Renal cortex interstitium (tissue), 11 donors: ENCODE results near the gene C16orf78. TPM values are rescaled to one million over a fixed set of nuclear protein-coding genes. Genes with fewer than 3 reads are reported as not detected.
A peak's percentile ranks its signal among the peaks of the same experiment; 100 is the strongest.
"Not testable (repeated sequence)": the region's sequence is repeated elsewhere in the genome, so short reads cannot be mapped to it uniquely, and the experiment has no call there.

Source experiments
- DNase-seq, 11 donors: peaks; one replicate each; pipeline ENCODE4 v3.0.0-alpha.2; 2013; ENCODE audit warnings: low read depth in 9 of 11, low spot score in 4 of 11; ENCODE audit errors: extremely low read depth in 1 of 11
- polyA plus RNA-seq, 3 donors: library from polyadenylated mRNA; unstranded; fragments of 120-200 nt; gene quantifications; one replicate each; pipeline ENCODE4 v1.2.1, GENCODE V29; 2013; ENCODE audit not compliant: insufficient read length in 3 of 3

C16orf78 gene
- polyA plus RNA-seq, 3 donors: not detected

- no peak for DNase-seq
These were observed 25.0 kb upstream of the C16orf78 start for GRCh38 chr16:49348408-49349176.

DNA sequence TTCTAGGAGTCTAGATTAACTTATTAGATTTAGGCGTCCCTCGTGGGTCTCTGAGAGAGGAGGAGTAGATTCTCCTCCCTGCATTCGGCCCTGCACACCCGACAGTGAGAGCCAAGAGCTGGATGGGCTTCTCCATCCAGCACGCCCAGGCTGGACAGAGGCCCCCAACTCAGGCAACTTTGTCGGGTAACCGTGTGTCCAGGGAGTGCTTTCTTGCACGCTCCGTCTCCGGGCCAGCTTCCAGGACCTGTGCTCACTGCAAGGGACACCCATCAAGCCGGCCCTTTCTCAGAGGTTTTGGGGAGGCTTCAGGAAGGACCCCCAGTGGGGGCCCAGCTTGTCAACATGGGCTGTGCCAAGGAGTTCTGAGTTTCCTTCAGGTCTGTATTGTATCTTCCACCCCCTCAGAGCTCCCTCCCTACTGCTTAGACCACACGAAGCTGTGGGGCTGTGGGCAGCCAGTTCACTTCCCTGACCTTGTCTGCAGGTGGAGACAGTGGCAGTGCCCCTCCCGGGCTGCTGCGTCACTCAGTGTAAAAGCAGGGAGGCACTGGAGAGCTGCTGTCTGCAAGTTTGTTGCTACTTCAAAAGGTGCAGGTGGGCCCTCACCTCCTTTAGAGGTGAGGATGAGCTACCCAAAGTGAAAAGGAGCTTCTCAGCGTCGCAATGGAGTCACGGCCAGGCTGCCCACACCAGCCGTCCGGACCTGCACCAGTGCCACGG lies 24.0 kb upstream of the C16orf78 start:
- no peak for DNase-seq

GRCh38 chr16:49350265-49351095 lies 23.1 kb upstream of the C16orf78 start:
- DNase-seq: peak in 8 of 11 donors; percentile 7 to 35 (median 20)

- no peak for DNase-seq
These were observed 22.5 kb upstream of the C16orf78 start for GRCh38 chr16:49351096-49351487.

DNA sequence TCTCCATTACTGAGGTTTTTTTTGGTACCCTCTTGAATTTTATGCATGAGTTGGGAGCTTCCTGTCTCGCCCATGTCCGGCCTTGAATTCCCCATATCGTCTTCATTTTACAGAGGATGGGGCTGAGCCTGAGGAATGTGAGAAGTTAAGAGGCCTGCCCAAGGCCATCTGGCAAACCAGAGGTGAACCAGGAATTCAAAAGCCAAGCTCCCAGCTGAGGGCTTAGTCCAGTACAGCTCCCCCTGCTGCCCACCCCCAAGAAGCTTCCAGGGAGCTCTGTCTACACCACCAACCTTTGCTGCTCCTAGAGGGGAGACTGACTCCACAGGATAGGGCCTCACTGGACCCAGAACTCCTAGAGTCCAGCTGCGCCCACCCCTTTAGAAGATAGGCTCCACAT lies 20.7 kb upstream of the C16orf78 start:
- DNase-seq: no peak

GRCh38 chr16:49353680-49354079 lies 19.9 kb upstream of the C16orf78 start:
- DNase-seq: no peak

DNA sequence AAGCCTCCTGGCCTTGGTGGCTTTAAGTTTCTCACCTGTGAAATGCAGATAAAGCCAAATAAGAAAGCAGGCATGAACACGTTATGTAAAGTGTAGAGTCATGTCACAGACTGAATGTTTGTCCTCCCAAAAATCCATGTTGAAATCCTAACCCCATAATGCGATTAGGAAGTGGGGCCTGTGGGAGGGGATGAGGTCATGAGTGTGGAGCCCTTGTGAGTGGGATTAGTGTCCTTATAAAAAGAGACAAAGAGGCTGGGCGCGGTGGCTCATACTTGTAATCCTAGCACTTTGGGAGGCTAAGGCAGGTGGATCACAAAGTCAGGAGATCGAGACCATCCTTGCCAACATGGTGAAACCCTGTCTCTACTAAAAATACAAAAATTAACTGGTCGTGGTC lies 19.5 kb upstream of the C16orf78 start:
- no peak for DNase-seq

- DNase-seq: no peak
These were observed 18.6 kb upstream of the C16orf78 start for GRCh38 chr16:49354991-49355390.

- DNase-seq: no peak
These were observed 17.5 kb upstream of the C16orf78 start for GRCh38 chr16:49355933-49356665.

DNA sequence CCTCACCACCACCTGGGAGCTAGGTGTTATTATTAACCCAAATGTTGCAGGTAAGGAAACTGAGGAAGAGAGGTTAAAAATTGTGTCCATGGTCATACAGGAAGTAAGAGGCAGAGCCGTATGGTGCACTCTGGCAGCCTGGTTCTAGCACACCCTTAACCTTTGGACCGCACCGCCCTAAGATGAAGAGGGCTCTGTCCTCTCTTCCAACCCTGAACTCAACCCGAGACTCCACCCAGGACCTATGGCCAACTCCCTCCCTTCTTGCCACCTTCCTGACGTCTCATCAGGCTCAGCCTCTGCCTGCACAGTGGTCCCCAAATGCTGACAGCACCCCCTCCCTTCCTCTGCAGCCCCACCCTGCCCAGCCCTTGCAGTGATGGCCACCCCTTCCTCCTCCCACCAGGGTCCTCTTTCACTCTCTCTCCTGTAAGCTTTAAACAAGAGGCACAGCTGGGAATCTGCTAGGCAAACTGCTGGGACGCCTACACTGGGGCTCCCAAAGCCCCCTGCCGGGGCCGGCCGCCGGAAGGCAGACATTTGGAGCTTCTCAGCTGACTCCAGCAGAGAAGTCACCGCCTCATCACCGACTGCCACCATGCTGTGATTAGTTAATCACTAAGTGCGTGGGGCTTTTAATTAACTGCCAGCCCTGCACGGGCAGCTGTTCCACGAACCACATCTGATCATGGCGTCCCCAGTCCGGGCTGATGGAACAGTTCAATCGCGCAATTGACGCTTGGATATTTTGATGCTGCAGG lies 16.7 kb upstream of the C16orf78 start:
- no peak for DNase-seq

DNA sequence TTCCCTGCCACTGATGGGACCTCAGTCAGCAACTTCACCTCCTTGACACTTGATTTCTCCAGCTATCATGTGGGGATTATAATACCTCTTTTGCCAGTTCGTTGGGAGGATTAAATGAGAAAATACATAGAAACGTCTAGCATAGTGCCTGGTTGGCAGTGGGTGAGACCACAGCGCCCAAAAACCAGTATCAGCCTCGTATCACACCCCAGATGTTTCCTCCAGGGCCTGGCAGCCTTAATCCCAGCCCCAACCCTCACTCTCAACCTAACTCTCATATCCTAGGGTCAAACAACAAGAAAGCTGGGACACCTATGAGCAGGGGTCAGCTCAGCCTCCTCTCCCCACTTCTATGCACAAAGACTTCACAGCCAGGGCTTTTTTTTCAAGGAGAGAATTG lies 14.0 kb upstream of the C16orf78 start:
- no peak for DNase-seq

- not testable (repeated sequence) for DNase-seq
These were observed 11.9 kb upstream of the C16orf78 start for GRCh38 chr16:49361731-49362130.

DNA sequence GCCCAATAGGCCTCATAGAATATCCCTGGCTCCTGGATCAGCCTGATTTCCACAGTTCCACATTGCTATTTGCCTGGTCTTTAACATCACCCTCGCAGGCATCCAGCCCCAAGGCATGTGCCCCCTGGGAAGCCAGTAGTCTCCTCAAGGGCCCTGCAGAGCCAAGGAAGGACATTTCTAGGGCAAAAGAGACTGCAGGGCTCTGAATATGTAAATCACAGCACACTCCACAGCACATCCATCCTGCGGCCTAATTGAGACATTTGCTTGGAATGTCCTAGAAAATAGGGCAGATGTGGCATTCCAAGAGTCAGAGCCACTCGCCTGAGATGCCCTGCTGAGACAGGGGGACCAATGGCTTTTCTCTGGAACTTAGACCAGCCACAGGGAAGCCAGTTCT lies 11.4 kb upstream of the C16orf78 start:
- DNase-seq: no peak

- no peak for DNase-seq
These were observed 7.7 kb upstream of the C16orf78 start for GRCh38 chr16:49365711-49366509.

GRCh38 chr16:49366669-49367068 lies 6.9 kb upstream of the C16orf78 start:
- DNase-seq: no peak

- no peak for DNase-seq
These were observed 3.7 kb upstream of the C16orf78 start for GRCh38 chr16:49369651-49370611.

DNA sequence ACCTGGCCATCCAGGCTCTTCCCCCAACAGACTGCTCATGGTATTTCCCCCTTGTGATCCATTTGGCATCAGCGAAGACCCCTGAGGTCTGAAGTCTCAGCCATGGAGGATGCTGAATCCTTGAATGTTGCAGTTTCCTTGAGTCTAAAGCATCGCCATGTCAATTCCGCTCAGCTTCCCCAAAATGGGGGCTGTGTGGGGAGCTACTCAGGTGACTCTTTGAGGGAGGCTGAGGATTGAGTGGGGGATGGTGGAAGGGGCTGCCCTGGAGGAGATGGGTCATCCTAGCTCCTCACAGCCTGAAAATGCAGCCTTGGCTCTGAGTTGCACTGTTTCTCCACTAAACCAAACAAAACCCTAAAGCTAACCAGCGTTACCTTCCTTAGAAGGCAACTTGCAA lies 2.6 kb downstream of the C16orf78 start:
- no peak for DNase-seq
